Dedifferentiated amniotic fluid mesenchymal stem cell (primary cell): ENCODE results near the gene CNOT4.
"Not testable (repeated sequence)": the region's sequence is repeated elsewhere in the genome, so short reads cannot be mapped to it uniquely, and the experiment has no call there.

Experiments used
- DNase-seq: peaks from one replicate; pipeline ENCODE4 v3.0.0-alpha.2; 2016; ENCODE audit errors: extremely low spot score

CNOT4 gene

GRCh38 chr7:135326636-135327280, 183.1 kb downstream of the CNOT4 start:
- no peak for DNase-seq

- no peak for DNase-seq
Measured at GRCh38 chr7:135322571-135323340, 187.1 kb downstream of the CNOT4 start.

DNA sequence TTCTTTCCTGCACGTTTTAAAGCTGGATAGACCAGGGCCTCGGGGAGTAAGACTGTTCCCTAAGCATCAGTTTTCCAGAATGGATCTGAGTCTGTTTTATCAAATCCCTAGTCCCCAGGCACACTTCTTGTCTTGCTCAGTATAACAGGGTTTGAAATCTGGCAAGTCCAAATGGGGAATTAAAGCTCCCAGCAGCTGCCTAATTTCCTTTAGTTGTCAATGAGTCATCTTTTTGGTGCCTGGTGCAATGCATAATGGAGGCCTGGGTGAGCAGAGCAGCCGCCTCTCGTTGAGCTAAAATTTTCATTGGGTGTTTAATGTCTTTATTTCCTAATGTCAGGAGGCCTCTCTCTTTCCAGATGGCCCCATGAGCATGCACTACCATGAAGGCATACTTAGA, 188.3 kb downstream of the CNOT4 start:
- no peak for DNase-seq

- DNase-seq, result not testable (repeated sequence)
Measured at GRCh38 chr7:135320953-135321352, 188.9 kb downstream of the CNOT4 start.

DNA sequence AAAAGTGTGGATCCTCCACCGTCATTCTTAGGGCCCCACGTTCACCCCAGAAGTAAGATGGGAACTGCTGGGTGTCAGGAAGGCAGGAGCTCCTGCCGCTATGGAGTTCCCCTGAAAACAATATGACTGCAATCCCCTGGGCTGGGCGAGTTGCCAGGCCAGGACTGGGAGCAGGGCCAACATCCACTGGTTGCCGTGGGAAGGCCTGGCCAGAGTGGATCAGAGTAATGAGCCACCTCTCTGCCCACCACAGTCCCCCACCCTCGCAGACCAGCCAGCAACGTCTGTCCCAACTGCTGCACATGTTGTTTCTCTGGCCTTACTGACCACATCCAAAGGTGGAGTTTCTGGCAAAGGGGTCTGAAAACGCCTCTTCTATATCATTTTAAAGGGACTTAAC, 189.6 kb downstream of the CNOT4 start:
- DNase-seq, result peak; percentile 46

GRCh38 chr7:135317676-135318325, 192.1 kb downstream of the CNOT4 start:
- DNase-seq, result no peak

DNA sequence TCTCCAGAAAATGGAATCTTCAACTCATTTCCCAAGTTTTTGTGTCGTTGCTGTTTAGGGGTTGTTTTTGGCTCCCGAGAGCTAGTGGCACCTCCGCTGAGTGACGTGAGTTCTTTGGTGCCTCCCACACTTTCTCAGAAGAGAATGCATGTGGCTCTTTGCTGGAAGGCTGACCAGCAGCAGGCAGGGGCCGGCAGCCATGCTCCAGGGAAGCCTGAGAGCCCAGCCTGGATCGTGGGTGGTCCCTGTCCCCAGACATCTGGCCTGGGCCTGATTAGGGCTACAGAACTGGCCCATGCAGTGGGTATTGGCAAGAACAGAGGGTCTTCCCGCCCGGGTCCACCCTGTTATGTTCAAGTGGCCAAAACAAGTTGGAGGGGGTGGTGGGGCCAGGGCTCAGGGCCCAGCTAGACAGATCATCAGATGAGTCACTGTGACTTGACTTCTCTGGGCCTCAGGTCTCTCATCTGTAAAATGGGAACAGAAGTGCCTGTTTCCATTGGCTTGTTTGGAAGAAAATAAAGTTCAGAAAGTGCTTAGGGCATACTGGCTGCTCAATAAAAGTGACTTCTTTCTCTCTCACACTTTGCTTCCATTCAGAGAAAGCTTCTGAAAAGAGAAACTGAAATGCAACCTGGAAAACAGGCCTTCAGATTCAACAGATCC, 193.1 kb downstream of the CNOT4 start:
- DNase-seq, result no peak

GRCh38 chr7:135313971-135314370, 195.9 kb downstream of the CNOT4 start:
- DNase-seq, result no peak
